ENCODE results near the gene RPS6KA5. TPM values are rescaled to one million over a fixed set of nuclear protein-coding genes. Genes with fewer than 3 reads are reported as not detected.

Gene RPS6KA5
- total and polyA plus RNA-seq, 2 donors from 2014 or later = 0.95 to 9.4 TPM

DNA sequence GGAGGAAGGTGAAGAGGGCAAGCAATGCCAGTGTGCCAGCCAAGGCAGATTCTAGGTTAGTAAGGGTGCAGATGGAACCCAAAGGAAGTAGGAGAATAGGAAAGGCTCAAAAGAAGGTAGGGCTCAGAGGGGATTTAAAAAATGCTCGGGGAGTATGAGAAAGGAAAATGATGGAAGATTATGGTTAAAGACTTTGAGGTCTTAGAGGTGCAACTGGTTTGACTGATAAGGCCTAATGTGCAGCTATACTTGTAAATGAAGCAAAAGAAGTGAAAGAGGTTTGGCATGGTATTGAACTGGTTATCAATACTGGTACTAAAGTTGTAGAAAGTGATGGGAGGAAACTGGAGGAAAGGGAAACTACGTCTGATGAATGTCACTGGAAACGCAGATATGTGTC, 94.7 kb downstream of the RPS6KA5 start:
- no peak for FAIRE-seq
- intact Hi-C loops (cut with DNase I) = no loop called here
- no peaks in the 10 kb centered on the region for H3K36me3 ChIP-seq (ENCODE audit: control insufficient read depth in 2 of 3, insufficient read depth in 3 of 3, low read length in 3 of 3)
- no peaks in the 10 kb centered on the region for H3K4me1 ChIP-seq (ENCODE audit: control insufficient read depth in 2 of 3, insufficient read depth in 2 of 3, low read depth in 1 of 3, low read length in 3 of 3)
- no peak for DNase-seq
- TF ChIP-seq, protein P1, sequence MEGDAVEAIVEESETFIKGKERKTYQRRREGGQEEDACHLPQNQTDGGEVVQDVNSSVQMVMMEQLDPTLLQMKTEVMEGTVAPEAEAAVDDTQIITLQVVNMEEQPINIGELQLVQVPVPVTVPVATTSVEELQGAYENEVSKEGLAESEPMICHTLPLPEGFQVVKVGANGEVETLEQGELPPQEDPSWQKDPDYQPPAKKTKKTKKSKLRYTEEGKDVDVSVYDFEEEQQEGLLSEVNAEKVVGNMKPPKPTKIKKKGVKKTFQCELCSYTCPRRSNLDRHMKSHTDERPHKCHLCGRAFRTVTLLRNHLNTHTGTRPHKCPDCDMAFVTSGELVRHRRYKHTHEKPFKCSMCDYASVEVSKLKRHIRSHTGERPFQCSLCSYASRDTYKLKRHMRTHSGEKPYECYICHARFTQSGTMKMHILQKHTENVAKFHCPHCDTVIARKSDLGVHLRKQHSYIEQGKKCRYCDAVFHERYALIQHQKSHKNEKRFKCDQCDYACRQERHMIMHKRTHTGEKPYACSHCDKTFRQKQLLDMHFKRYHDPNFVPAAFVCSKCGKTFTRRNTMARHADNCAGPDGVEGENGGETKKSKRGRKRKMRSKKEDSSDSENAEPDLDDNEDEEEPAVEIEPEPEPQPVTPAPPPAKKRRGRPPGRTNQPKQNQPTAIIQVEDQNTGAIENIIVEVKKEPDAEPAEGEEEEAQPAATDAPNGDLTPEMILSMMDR (IDR thresholded peaks at IDR 0.05; ENCODE audit: borderline replicate concordance, extremely low read depth, insufficient read depth) = no peak
- no peak overlapping the region for H3K4me3 ChIP-seq (ENCODE audit: low read length in 3 of 3)
- H3K9me3 ChIP-seq (ENCODE audit: control insufficient read depth in 2 of 3, insufficient read depth in 1 of 3, low read length in 3 of 3) = no peaks in the 10 kb centered on the region
- no peak overlapping the region for H3K9ac ChIP-seq (ENCODE audit: low read length in 3 of 3)
- no peaks in the 10 kb centered on the region for H3K27me3 ChIP-seq (ENCODE audit: control insufficient read depth, insufficient read depth, low read length)
- H3K27ac ChIP-seq (ENCODE audit: low read depth in 2 of 2, low read length in 2 of 2) = no peak overlapping the region

DNA sequence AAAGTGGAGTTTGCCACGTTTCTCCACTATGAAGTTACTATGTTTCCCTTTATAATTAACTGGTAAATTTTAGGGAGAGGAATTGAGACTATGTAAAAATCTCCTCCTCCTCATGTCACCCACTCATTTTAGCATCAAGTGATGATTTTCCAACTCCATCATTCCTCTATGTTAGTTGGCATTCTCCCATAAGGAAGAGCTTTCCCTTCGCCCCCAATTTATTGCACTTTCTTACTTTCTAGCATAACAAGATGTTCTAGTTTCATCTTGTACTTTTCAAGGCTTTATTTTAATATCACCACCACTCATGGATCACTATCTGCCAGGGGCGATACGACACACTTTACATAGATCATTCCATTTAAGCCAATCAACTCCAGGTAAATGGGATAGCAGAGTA, 97.1 kb downstream of the RPS6KA5 start:
- intact Hi-C loops (cut with DNase I) = no loop called here
- no peak overlapping the region for H3K9ac ChIP-seq (ENCODE audit: low read length in 3 of 3)
- DNase-seq = no peak
- H3K27ac ChIP-seq (ENCODE audit: low read depth in 2 of 2, low read length in 2 of 2) = no peak overlapping the region
- no peaks in the 10 kb centered on the region for H3K4me1 ChIP-seq (ENCODE audit: control insufficient read depth in 2 of 3, insufficient read depth in 2 of 3, low read depth in 1 of 3, low read length in 3 of 3)
- TF ChIP-seq, protein P1 (IDR thresholded peaks at IDR 0.05; ENCODE audit: borderline replicate concordance, extremely low read depth, insufficient read depth) = no peak
- no peaks in the 10 kb centered on the region for H3K27me3 ChIP-seq (ENCODE audit: control insufficient read depth, insufficient read depth, low read length)
- no peak overlapping the region for H3K4me3 ChIP-seq (ENCODE audit: low read length in 3 of 3)
- no peak for FAIRE-seq
- H3K9me3 ChIP-seq (ENCODE audit: control insufficient read depth in 2 of 3, insufficient read depth in 1 of 3, low read length in 3 of 3) = no peaks in the 10 kb centered on the region
- no peaks in the 10 kb centered on the region for H3K36me3 ChIP-seq (ENCODE audit: control insufficient read depth in 2 of 3, insufficient read depth in 3 of 3, low read length in 3 of 3)

GRCh38 chr14:90962505-90963109, 97.8 kb downstream of the RPS6KA5 start:
- H3K4me3 ChIP-seq (ENCODE audit: low read length in 3 of 3) = no peak overlapping the region
- H3K27me3 ChIP-seq (ENCODE audit: control insufficient read depth, insufficient read depth, low read length) = no peaks in the 10 kb centered on the region
- no peak overlapping the region for H3K27ac ChIP-seq (ENCODE audit: low read depth in 2 of 2, low read length in 2 of 2)
- no peaks in the 10 kb centered on the region for H3K9me3 ChIP-seq (ENCODE audit: control insufficient read depth in 2 of 3, insufficient read depth in 1 of 3, low read length in 3 of 3)
- DNase-seq (no peak), FAIRE-seq (no peak)
- H3K4me1 ChIP-seq (ENCODE audit: control insufficient read depth in 2 of 3, insufficient read depth in 2 of 3, low read depth in 1 of 3, low read length in 3 of 3) = no peaks in the 10 kb centered on the region
- intact Hi-C loops (cut with DNase I) = no loop called here
- no peak overlapping the region for H3K9ac ChIP-seq (ENCODE audit: low read length in 3 of 3)
- TF ChIP-seq, protein P1 (IDR thresholded peaks at IDR 0.05; ENCODE audit: borderline replicate concordance, extremely low read depth, insufficient read depth) = no peak
- H3K36me3 ChIP-seq (ENCODE audit: control insufficient read depth in 2 of 3, insufficient read depth in 3 of 3, low read length in 3 of 3) = no peaks in the 10 kb centered on the region

- Histone ChIP-seq H3K4me1 (ENCODE audit: control insufficient read depth in 2 of 3, insufficient read depth in 2 of 3, low read depth in 1 of 3, low read length in 3 of 3) (no peaks in the 10 kb centered on the region), H3K36me3 (ENCODE audit: control insufficient read depth in 2 of 3, insufficient read depth in 3 of 3, low read length in 3 of 3) (no peaks in the 10 kb centered on the region), H3K27ac (ENCODE audit: low read depth in 2 of 2, low read length in 2 of 2) (no peak overlapping the region), H3K9ac (ENCODE audit: low read length in 3 of 3) (no peak overlapping the region), H3K9me3 (ENCODE audit: control insufficient read depth in 2 of 3, insufficient read depth in 1 of 3, low read length in 3 of 3) (peaks cover 0 to 6% (median 0%) of the 10 kb centered on the region in 3 donors), H3K4me3 (ENCODE audit: low read length in 3 of 3) (no peak overlapping the region), H3K27me3 (ENCODE audit: control insufficient read depth, insufficient read depth, low read length) (no peaks in the 10 kb centered on the region)
- intact Hi-C loops (cut with DNase I) = no loop called here
- no peak for FAIRE-seq
- no peak for DNase-seq
- TF ChIP-seq, protein P1 (IDR thresholded peaks at IDR 0.05; ENCODE audit: borderline replicate concordance, extremely low read depth, insufficient read depth) = no peak
Observed at GRCh38 chr14:90960818-90961217, 99.6 kb downstream of the RPS6KA5 start.
